Fibroblast of skin of right quadriceps (primary cell): ENCODE results near the gene TRIM44.
"Not testable (repeated sequence)": the region's sequence is repeated elsewhere in the genome, so short reads cannot be mapped to it uniquely, and the experiment has no call there.

ENCODE experiments used
- DNase-seq: peaks from one replicate; pipeline ENCODE4 v3.0.0-alpha.2; 2013

Gene TRIM44

DNA sequence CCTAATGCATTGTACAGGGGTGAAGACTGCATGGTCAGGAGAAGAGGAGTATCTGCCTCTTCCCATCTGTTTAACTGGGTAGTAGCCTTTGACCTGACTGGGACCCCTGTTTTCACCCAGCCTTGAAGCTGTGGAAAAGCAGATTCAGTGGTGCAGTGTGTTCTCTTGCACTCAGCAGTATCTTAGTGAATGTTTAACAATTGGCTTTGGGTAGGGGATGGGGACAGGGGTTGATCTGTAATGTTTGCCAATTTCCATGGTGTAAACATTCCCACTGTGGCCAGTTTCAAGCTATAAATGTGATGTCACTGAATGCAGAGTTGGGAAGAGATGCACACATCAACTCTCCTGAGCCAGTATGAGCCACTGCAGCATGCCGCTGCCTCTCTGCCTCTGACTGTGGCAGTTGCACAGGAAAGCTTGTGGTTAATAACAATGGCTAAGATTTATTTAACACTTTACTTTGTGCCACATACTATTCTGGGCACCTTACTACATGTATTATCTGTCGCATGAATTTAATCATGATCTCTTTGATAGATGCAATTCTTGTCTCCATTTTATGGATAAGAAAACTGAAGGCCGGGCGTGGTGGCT is 28.6 kb upstream of the TRIM44 start:
- no peak for DNase-seq

DNA sequence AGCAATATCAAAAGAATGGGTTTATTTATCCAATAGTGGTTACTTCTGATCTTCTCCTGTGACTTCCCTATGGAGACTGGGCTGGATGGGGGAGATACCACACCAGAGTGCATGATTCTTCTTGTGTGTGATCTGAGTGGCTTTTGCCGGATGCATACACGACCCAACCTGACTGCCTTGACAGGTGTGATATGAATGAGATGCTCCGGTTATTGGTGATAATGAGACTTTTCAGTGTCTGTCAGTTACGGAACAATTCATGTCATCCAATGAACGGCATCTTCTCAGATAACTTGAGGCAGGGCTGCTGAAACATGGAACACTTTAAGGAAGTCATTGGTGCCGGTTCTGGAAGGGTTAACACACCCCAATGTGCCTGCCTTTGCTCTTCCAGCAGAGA is 26.6 kb upstream of the TRIM44 start:
- DNase-seq, result no peak

DNA sequence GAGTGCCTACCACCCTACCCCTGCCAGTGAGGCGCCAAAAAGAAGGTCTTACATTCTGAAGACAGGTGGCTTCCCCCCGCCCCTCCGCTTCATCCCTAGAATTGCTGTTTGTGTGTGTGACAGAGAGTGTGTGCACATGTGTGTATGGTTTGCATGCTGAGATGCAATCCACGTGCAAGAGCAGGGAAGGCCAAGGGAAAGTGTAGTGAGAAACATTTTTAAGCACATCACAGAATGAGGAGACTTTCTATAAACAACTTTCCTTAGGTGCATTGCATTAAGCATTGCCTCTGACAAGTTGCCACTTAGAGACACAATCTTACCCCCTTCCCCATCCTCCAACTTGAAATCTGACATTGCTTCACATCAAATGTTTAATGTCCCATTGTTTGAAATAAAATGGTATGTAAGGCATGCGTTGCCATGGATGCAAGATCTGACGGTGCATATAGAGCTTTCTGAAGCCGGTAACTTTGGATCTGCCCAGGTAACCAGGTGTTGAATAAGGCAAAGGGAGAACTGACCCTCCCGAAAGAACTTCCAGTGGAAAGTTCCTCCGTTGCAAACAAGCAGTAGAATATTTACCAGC is 22.9 kb upstream of the TRIM44 start:
- DNase-seq, result no peak

DNA sequence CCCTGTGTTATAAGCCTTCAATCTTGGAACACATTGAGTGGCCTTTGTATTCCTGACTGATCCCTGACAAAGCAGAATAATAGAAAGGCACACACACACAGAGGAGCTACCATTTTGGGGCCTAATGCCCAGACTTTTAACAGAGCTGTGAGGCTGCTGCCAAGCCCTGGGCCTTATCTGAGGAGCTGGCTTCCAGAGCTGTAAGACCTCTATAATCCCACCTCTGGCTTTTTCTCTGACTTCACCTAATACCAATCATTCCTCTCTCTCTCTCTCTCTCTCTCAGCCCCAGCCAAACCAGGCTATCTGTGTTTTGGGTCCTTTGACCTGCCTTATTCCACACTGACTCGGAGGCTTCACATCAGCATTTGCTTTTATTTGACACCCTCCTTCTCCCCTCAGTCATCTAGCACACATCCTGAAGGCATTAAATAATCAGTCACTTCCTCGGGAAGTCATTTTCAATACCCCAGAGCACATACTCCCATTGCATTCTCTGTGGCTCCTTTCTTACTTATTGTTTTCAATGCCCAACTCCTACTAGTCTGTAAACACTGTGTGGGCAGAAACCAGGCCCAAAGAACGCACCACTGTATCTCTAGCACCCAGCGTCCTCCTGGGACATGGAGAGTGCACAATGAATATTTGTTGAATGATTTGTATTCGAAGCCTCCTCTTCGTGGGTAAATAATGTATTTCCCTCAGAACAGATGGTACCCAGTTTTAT is 21.2 kb upstream of the TRIM44 start:
- no peak for DNase-seq

DNA sequence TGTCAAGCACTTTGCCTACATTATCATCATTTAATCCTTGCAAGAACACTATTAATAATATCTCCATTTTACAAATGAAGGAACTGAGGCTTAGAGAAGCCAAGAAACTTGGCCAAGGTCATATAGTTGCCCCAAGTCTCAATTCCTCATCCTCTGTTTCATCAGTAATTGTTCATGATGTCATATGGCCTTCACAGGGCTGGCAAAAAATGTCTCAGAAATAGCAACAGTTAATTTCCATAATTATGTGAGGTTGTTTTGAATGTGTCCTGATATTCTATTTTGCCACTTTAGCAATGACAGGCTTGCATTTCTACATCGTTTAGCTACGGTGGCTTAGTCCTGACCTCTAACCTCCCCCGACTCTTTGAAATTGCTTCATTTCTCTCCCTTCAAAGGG is 20.6 kb upstream of the TRIM44 start:
- DNase-seq, result no peak

DNA sequence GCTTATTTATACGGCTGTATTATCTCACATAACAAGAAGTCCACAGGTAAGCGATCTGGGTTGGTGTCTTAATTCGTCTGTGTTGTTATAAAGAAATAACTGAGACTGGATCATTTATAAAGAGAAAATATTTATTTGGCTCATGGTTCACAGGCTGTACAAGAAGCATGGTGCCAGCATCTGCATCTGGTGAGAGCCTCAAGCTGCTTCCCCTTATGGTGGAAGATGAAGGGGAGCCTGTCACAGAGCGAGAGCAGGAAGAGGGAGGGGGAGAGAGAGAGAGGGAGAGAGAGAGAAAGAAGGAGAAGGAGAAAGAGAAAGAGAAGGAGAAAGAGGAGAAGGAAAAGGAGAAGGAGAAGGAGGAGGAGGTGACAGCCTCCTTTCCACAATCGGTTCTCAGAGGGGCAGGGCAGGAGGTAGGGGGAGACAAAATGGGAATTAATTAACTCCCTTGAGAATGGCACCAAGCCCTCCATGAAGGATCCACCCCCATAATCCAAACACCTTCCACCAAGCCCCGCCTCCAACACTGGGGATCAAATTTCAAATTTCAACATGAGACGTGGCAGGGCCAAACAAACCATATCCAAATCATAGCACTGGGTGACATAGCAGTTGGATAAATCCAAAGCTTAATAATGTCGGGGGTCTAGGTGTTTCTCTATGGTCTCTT is 15.0 kb upstream of the TRIM44 start:
- DNase-seq, result no peak

GRCh38 chr11:35650006-35650405 is 12.6 kb upstream of the TRIM44 start:
- peak; percentile 34 for DNase-seq

DNA sequence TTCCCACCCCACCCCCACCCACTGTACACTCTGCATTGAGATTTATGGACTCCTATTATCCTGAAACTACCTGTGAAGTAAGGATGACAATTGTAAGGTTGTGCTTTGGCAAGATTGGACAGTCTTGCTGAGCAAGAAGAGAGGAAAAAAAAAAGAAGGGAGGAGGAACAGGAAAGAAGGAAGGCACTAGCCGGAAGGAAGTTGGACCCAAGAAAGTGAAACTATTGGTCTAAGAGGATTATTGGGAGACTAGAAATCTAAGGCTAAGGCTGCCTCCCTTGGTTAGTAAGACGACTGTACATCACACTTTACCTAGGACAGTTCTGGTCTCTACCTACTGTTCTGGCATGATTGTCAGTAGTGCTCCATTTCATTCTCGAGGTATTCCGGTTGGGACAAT is 12.1 kb upstream of the TRIM44 start:
- no peak for DNase-seq

GRCh38 chr11:35651263-35651662 is 11.3 kb upstream of the TRIM44 start:
- DNase-seq, result no peak

DNA sequence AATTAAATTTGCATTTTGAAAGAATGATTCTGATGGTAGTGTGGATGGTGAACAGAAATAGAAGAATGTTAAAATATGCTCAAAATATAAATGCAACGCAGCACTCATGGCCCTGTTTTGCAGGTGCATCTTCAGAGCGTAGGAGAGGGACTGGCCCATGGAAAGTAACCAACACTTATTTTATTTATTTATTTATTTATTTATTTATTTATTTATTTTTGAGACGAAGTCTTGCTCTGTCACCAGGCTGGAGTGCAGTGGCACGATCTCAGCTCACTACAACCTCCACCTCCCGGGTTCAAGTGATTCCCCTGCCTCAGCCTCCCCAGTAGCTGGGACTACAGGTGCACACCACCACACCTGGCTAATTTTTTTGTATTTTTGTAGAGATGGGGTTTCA is 9.8 kb upstream of the TRIM44 start:
- DNase-seq, result not testable (repeated sequence)

DNA sequence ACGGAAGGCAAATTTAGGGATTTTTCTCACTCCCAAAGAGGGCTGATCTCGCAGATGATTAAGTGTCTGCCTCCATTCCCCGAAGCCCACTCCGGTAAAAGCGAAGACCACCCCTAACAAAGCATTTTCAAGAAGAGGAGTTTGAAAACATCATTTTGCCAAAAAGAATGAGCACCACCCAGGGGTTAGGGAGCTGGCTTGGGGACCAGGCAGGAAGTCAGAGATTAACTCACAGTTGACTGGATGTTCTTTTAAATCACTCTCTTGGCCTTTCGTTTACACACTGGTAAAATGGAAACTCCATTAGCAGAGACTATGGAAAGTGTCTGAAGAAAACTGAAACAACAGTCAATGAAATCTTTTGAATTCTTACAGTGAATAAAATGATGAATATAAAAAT is 7.9 kb upstream of the TRIM44 start:
- DNase-seq, result no peak

DNA sequence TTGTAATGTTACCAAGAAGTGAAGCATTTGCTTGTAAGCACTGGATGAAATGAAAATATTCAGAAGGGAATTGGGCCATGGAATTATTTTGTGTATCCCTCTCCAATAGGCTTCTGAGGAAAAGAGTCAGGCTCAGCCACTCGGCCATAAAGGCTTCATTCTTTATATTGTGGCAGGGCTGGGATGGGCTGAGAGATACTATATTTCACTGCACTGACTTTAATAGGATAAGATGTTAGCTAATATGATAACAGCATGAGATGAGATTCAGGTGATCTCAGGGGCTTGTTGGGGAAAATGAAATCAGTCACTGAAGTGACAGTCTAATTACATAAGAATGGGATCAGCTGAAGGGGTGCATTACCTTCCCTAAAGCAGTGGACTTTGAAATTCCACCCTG is 7.3 kb upstream of the TRIM44 start:
- DNase-seq, result no peak

- DNase-seq, result no peak
These were observed 6.7 kb upstream of the TRIM44 start for GRCh38 chr11:35655856-35656255.

DNA sequence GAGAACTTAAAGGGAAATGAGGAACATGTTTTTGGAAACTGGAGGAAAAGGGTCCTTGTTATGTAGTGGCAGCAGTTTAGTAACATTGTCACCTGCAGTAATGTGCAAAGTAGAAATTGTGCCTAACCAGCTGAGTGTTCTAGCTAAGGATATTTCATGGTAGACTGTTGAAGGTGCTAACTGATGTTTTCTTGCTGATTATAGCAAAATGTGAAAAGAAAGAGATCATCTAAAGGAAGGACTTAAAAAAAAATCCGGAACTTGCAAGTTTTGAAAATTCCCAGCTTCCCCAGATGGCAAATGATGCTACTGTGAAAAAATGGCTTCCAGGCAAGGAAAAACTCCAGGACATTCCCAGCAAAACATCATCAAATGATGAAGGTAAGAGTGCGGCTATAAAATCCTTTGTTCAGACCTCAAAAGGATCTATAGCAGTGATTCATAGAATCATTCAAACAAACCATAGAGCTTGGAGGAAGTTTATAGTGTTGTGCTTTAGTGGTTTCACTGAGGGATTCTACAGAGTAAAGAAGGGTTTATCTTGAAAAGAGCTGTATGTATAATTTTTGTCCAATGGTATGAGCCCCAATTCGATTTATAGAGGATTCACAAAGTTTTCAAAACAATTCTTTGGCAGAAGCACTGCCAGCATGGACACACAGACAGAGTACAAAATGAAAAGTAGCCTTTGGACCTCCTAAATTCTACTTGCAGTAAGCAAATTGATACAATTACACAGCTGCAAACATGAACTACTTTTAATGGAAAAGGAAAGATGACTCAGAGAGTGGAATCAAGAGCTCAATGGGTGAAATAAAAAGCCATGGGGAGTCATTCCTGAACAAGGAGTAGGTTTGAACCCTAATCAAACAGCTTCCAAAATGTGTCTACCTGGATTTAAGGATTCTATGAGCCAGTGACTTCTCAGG is 4.3 kb upstream of the TRIM44 start:
- DNase-seq, result peak; percentile 3

GRCh38 chr11:35661534-35661933 is 1.0 kb upstream of the TRIM44 start:
- no peak for DNase-seq

GRCh38 chr11:35662061-35662648 is 420 bp upstream of the TRIM44 start:
- DNase-seq, result no peak

- no peak for DNase-seq
These were observed 780 bp downstream of the TRIM44 start for GRCh38 chr11:35663408-35663702.

- peak; percentile 14 for DNase-seq
These were observed 2.4 kb downstream of the TRIM44 start for GRCh38 chr11:35664977-35665441.

DNA sequence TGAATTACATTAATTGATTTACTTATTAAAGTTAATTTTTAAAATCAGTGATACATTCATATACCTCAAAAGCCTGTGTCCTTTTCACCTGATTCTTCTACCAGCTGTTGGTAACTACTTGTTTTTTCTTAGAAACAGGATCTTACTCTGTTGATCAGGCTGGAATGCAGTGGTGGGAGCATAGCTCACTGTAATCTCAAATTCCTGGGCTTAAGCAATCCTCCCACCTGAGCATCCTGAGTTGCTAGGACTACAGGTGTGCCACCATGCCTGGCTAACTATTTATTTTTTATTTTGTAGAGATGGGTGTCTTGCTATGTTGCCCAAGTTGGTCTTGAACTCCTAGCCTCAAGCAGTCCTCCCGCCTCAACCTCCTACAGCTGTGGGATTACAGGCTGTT is 4.7 kb downstream of the TRIM44 start:
- DNase-seq, result no peak

GRCh38 chr11:35668350-35668749 is 5.8 kb downstream of the TRIM44 start:
- not testable (repeated sequence) for DNase-seq

DNA sequence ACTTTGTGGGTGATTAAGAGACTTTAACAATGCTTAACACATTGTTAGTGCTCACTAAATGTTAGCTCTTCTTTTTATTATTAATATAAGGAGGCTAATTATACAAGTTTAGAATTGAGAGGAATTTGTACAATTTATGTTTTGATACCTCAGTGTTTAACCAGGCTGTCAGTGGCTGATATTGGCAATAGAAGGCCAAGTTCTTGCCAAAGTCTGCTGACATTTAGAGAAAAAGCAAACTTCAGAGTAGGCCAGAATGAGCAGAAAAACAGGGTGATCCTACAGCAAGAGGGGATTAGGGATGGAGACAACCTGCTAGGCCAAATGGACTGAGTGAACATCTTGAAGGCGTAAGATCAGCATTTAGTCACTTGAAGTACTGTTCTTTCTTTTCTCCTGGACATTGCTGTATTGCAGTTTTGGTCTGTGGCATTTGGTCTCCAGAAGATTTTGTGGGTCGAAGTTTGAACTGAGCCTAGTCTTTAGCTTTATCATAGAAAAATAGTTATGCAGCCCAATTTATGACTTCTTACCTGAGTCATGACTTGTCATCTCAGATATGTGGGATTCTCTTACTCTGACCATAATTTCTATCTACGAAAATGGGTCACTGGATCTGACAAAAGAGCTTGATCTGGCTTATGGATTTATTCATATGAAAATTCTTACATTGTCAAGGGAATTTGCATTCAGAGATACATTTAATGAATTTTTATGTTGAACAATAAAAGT is 9.0 kb downstream of the TRIM44 start:
- DNase-seq, result no peak

DNA sequence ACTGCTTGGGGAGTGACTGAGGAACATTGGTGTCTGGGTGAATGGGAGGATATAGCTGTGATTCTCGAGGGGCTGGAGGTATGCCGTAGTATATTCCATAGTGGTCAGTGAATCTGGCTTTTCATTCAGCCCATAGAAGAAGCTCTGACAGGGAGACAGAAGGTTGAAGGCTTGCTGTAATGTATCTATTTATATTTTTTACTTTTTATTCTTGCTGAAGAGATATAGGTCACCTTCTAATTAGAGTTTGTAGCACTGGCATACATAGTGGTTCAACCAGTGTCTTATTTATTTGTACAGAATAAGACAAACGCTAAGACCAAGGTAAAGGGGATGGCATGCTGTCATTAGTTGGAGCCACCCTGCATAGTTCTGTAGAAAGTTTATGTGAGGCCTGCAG is 10.0 kb downstream of the TRIM44 start:
- no peak for DNase-seq
